HG02763 (cell line): ENCODE results near the gene B3GNT5.

Source experiments
- ATAC-seq: cut with Tn5 transposase; IDR thresholded peaks from one replicate; pipeline ENCODE4 v1.9.1; 2021; ENCODE audit warnings: mild to moderate bottlenecking, moderate library complexity; ENCODE audit not compliant: unreplicated experiment

Gene B3GNT5, protein sequence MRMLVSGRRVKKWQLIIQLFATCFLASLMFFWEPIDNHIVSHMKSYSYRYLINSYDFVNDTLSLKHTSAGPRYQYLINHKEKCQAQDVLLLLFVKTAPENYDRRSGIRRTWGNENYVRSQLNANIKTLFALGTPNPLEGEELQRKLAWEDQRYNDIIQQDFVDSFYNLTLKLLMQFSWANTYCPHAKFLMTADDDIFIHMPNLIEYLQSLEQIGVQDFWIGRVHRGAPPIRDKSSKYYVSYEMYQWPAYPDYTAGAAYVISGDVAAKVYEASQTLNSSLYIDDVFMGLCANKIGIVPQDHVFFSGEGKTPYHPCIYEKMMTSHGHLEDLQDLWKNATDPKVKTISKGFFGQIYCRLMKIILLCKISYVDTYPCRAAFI

DNA sequence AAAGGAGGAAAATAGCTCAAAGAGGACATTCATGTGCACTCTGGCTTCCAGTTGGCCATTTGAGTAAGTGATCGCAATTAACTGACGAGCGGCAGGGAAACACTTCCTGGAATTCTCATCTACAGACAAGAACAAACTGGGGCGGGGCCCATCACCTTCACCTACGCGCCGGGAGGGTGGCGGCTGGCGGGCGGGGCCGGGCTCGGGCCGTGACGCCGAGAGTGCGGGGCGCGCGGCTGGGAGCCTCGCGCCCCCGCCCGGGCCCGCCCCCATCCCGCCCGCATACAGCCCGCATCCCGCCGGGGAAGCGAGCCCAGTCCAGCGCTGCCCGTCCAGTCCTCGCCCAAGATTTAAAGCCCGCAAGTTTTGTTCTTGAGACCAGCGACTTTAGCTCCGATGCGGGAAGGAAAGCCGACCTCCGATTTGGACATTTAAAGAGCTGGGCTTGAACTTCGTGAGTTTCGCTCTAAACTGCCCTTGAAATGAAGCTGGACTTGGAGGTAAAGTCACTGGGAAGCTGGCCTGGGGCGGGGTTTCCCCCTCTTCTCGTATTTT is at the start of gene B3GNT5:
Gene B3GNT5, plus strand, starts transcription at position 281 of the 555 bp plus-strand sequence. CDS start 16,546 bp downstream, outside the sequence.
- no peak for ATAC-seq

DNA sequence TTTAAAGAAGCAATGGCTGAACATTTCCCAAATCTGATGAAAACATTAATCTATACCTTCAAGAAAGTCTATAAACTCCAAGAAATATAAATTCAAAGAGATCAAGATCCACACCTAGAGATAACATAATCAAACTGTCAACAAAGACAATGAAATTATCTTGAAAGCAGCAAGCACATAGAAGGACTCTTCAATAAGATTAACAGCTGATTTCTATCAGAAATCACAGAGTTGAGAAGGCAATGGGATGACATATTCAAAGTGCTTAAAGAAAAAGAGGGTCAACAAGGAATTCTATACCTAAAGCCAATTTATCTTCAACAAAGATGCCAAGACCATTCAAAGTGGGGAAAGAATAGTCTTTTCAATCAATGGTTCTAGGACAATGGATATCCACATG is 49.4 kb upstream of the B3GNT5 start:
- no peak for ATAC-seq

DNA sequence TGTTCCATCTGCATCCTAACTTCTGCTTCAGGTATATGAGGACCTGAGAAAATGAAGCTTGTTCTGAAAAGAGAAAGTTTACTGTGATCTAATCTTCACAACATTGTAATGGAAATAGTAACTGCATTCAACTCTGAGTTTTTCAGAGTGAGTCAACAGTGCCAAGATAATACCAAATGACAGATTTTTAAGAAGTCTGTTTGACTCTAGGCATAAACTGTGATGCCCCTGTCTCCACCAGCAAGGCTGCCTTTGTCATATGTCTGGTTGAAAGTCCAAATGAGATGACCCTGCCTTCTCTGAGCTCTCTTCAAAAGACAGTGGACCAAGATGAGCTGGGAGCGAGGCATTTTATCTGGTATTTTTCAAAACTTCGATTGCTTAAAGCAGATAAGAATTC is 44.8 kb upstream of the B3GNT5 start:
- ATAC-seq: no peak

DNA sequence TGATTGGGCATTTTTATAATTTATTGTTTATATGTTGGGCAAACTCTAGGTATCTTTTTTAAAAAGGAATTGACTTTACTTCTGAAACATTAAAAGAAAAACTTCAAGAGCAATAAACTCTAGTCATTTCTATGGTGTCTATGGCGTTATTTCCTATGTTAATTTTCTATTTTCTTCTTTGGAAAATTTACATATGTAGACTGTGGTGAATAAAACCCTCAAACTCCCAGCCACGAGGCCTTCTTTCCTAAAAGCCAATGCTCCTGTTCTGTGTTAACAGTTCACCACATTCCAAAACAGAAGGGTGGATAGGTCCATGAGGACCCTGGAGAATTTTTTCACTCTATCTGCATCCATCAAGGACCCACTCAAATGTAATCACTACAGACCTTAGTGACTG is 44.3 kb upstream of the B3GNT5 start:
- no peak for ATAC-seq

- ATAC-seq: no peak
Measured at GRCh38 chr3:183210341-183210740, 42.7 kb upstream of the B3GNT5 start.

- ATAC-seq: no peak
Measured at GRCh38 chr3:183210862-183211341, 42.2 kb upstream of the B3GNT5 start.

DNA sequence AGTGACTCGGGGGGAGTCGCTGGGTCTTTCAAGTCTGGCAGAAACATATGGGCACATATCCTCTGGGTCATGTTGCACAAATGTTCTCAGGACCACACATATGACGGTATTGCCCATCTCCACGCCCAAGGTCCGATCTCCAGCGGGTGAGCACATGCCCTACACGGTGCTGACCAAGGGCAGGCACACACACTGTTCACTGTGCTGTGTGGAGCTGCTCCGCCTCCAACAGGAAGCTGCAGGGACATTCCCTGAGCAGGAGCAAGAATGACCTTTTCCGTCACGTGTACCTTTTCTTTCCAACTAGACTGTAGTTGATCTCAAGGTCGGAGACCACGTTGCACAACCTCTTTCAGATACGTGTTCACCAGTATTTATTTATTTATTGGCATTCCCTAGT is 41.7 kb upstream of the B3GNT5 start:
- ATAC-seq: no peak

GRCh38 chr3:183212096-183212495 is 41.0 kb upstream of the B3GNT5 start:
- ATAC-seq: no peak

DNA sequence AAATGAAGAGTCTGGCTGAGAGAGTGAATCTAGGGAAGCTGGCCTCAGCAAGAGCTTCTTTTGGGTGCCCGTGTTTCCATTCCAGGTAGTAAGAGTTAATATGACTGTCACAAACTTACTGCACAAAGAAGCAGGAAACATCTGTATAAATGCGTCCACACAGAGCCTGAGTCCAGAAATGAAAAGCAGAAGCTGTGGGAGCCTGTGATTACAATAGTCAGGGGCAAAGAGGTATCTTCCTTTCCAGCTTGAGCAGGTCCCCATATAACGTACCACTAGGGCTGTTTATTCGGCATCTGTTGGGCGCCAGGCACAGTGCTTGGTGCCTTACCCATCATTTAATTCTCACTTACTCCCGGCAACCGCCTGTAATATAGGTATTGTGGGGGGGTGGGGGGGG is 40.5 kb upstream of the B3GNT5 start:
- ATAC-seq: no peak

DNA sequence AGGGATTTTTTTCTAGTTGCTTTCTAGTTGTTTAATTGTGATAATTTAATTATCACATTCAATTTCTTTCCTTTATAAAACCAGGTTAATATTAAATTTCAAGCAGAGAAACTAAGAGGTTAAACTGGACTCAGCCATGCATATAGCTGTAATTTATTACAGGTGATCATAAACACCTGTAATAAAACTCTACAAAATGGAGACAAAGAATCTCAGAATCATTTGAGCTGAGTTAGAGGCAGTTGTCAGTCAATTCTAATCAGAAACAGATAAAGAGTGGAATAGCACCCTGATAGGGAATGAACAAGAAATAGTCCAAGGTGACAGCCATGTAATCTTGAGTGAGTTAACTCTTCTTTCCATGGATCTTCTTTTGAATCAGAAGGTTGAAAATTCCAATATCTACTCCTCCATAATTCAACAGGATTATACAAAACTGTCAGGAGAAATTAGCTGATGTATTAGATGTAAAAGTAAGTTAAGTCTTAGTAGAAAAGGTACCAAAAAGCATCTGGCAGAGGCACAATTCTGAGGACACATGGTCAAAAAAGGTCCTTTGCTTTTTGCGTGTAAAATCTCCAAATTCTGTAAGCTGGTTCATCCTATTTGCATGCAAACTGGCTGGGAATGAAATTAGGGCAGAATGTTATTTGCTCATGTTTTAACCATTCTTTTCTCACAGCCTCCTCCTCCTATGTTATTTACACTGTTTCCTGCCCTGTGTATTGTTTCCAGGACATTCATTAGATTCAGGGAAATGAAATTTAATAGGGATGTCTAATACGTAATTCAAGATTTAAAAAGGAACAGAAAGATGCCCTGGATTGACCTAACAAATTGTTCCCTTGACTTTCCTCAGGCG is 39.4 kb upstream of the B3GNT5 start:
- ATAC-seq: no peak

DNA sequence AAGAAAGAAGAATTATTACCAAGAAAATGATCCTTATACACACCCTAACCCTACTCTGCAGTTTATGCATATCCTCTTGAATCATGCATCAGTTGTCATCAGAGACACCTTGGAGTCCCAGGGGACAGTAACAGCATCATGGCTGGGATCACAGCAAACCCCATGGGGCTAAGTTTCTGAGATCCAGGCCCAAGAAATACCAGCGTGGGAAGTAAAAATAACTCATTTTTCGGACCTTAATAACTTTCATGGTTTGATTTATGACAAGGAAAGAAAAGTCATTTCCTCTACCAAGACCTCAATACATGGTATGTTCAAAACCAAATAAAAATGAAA is 38.8 kb upstream of the B3GNT5 start:
- ATAC-seq: no peak

DNA sequence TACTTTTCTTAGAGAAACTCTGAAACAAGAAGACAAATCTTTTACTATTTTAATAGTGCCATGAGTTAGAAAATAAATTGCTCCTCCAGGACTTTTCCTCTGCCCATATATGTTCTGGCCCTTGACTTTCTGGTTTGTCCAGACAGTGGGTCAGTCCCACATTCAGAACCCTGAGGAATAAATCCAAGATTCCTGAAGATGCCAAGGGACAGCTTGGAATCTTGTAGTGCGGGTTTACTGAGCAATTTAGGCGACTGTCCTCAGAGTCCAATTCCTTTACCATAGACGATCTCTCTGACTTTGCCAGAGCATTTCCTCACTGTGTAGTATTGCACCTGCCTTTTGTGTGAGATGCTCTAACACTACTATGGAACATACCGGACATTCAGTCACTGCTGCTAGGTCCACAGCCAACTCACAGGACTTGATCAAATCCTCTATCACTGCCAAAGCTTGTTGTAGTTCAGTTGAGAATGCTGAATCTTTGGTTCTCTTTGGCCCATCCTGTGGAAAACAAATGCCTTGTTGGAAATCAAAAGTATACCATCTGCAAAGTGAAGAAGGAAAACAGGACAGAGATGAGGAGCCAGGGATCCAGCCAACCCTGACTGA is 37.4 kb upstream of the B3GNT5 start:
- ATAC-seq: no peak

DNA sequence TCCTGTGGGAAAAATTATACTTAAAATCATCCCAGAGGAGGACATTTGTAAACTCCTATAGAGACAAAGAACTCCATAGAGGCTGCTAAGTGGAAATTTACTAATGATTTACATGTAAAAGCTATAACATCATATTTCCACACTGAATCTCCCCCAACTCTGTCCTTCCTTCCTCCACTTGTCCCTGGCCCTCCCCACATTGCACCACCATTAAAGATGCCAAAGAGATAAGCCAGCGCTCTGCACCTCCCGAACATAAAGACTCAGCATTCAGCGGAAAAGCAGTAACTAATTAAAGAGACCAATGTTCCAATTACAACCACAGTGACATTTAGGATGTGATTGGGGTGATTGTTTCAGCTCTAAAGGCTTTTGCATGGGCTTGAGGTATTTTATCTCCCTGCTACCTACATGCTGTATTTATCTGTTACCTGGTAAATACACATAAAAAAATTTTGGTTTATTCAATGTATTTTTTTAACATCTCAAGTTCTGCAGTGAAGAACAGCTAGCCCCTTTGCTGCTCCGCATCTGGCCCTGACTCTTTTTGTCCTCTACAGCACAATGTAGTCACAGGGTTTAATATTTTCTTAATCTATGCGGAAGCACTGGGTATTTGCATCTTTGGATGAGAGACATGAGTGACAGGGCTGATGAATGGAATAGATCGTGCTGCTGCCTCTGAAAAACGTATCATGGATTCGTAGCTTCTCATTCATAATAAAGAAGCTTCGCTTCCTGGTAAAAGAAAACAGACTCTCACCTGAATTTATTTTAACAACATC is 35.3 kb upstream of the B3GNT5 start:
- ATAC-seq: no peak

- no peak for ATAC-seq
Measured at GRCh38 chr3:183218826-183219225, 34.2 kb upstream of the B3GNT5 start.

DNA sequence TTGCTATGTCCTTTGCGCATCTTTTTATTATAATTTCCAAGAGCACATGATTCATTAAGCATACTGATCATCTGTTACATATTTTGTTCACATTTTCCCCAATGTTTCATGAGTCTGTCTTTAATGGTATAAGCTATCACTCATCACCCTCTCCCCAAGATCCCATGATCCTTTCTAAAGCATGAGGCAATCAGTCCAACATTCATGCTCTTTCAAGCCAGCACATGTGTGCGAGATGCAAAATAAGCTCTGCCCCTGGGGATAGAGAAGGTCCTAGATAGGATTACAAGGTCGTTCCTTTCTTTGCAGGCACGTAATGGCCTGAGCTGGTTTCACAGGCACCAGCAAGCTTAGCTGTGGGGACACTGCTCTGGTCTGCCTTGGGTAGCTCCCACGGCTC is 32.2 kb upstream of the B3GNT5 start:
- ATAC-seq: no peak

- no peak for ATAC-seq
Measured at GRCh38 chr3:183222631-183223235, 30.3 kb upstream of the B3GNT5 start.

DNA sequence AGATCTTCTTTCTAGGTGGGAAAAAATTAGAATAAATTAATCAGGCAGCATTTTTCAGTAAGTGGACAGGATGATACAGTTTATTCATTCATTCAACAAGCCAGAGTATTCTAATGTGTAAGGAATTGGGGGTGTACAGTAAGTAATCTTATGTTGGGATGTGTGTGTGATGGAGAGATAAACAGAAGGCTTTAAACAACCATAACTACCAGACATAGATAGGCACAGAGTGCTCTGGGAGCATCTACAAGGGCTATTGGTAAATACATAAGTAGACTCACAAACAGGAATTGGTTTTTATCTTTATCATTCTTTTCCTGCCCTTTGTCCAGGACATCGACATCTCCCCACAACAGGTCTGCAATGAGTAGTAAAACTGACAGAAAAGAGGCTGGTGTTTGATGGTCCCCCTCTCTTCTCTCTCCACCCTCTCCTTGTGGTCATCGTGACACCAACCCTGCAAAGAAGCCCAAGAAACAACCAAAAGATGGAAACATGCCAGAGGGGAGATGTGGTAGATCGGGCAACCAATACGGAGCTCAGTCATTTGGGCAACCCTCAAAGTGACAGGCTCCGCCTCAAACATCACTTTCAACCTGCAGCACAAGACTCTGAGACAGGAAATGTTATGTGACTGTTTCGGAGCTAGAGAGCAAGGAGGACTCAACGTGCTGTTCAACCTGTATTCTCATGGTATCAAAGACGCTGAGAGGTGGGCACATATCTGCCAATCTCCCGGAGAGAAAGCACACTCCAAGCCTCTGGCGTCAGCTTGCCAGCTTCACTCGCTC is 28.7 kb upstream of the B3GNT5 start:
- no peak for ATAC-seq

- ATAC-seq: no peak
Measured at GRCh38 chr3:183226333-183226890, 26.6 kb upstream of the B3GNT5 start.

- no peak for ATAC-seq
Measured at GRCh38 chr3:183227586-183227985, 25.5 kb upstream of the B3GNT5 start.
